Endothelial cell of umbilical vein (primary cell): ENCODE results near the gene FBXO11. TPM values are rescaled to one million over a fixed set of nuclear protein-coding genes. Genes with fewer than 3 reads are reported as not detected.

ENCODE experiments used
- BruUV-seq: library from RNA; stranded (reverse); fragments of 400-500 nt; replicated peaks from 2 replicates; lab custom pipeline; 2021; lab: Mats Ljungman, UMichigan
- CTCF ChIA-PET: fragments of 300-600, 350-600 bp; sonication (Branson Sonifier 250); formaldehyde crosslinking; loops from one replicate; lab custom pipeline; 2021; ENCODE audit warnings: antibody characterized with exemption, inconsistent platforms; lab: Charles Lee
- POLR2A ChIA-PET: fragments of 300-600, 350-600 bp; sonication (Branson Sonifier 250); formaldehyde crosslinking; loops from one replicate; lab custom pipeline; 2021; ENCODE audit warnings: antibody characterized with exemption, inconsistent platforms; lab: Charles Lee
- DNase-seq: peaks from one replicate; pipeline ENCODE4 v3.0.0-alpha.2; 2011; ENCODE audit warnings: low read depth, low spot score
- FAIRE-seq: peaks from 2 replicates; lab custom pipeline; 2011; peaks lifted over from hg19 to GRCh38; lab: Jason Lieb, UNC
- H2AFZ ChIP-seq: 2 replicates; pipeline ENCODE4 v1.6.0; 2012; ENCODE audit warnings: low read depth, low read length, control low read depth, inconsistent platforms
- H3K27ac ChIP-seq: 2 replicates; pipeline ENCODE4 v1.5.1; 2011; ENCODE audit warnings: low read depth, mild to moderate bottlenecking, control low read depth, low read length, moderate library complexity; ENCODE audit not compliant: insufficient read depth
- H3K27me3 ChIP-seq, 2 experiments: 2 replicates each; pipeline versions ENCODE4 v1.6.0 to v1.6.1; 2011; ENCODE audit warnings: low read length in 2 of 2, mixed read lengths in 1 of 2; ENCODE audit not compliant: control insufficient read depth in 2 of 2, insufficient read depth in 2 of 2
- H3K36me3 ChIP-seq, 2 experiments: 2 replicates in 1 of 2; 3 replicates in 1 of 2; pipeline ENCODE4 v1.5.1; 2011; ENCODE audit warnings: low read length in 2 of 2, mild to moderate bottlenecking in 1 of 2, moderate library complexity in 1 of 2; ENCODE audit not compliant: control insufficient read depth in 2 of 2, insufficient read depth in 2 of 2; ENCODE audit errors: extremely low read depth in 1 of 2
- H3K4me1 ChIP-seq: 3 replicates; pipeline ENCODE4 v1.5.1; 2011; ENCODE audit warnings: mild to moderate bottlenecking, low read length; ENCODE audit not compliant: control insufficient read depth, insufficient read depth; ENCODE audit errors: extremely low read depth
- H3K4me2 ChIP-seq: 2 replicates; pipeline ENCODE4 v1.6.1; 2011; ENCODE audit warnings: low read length, control low read depth, mixed read lengths; ENCODE audit not compliant: insufficient read depth
- H3K4me3 ChIP-seq, 3 experiments: fragments of 200-600 bp in 1 of 3; sonication (generic), shearing (Covaris generic) in 1 of 3; replicated peaks in 1 of 3; 2 replicates each; pipeline ENCODE4 v1.5.1; 2011 to 2016; ENCODE audit warnings: control low read depth in 3 of 3, low read length in 3 of 3, mild to moderate bottlenecking in 2 of 3, inconsistent platforms in 1 of 3, low read depth in 1 of 3, moderate library complexity in 1 of 3; ENCODE audit not compliant: insufficient read depth in 1 of 3
- H3K79me2 ChIP-seq: 2 replicates; pipeline ENCODE4 v1.6.0; 2012; ENCODE audit warnings: low read length, inconsistent platforms; ENCODE audit not compliant: control insufficient read depth, insufficient read depth
- H3K9ac ChIP-seq: replicated peaks from 2 replicates; pipeline ENCODE3; 2011; ENCODE audit warnings: low read length, control low read depth; ENCODE audit not compliant: insufficient read depth; ENCODE audit errors: extremely low read depth
- H3K9me1 ChIP-seq: replicated peaks from 3 replicates; pipeline ENCODE4 v1.6.0; 2011; ENCODE audit warnings: mild to moderate bottlenecking, low read length; ENCODE audit not compliant: control insufficient read depth, insufficient read depth; ENCODE audit errors: extremely low read depth
- H3K9me3 ChIP-seq: replicated peaks from 2 replicates; pipeline ENCODE4 v1.5.1; 2012; ENCODE audit warnings: low read length, inconsistent platforms; ENCODE audit not compliant: control insufficient read depth, insufficient read depth
- H4K20me1 ChIP-seq: replicated peaks from 2 replicates; pipeline ENCODE3; 2011; ENCODE audit warnings: mild to moderate bottlenecking, low read length; ENCODE audit not compliant: control insufficient read depth, insufficient read depth; ENCODE audit errors: extremely low read depth
- EZH2 ChIP-seq: IDR thresholded peaks from 2 replicates; pipeline ENCODE4 v1.6.1; 2012; ENCODE audit warnings: borderline replicate concordance, low read depth, mild to moderate bottlenecking, moderate library complexity, low read length, inconsistent platforms; ENCODE audit not compliant: severe bottlenecking
- GATA2 ChIP-seq: IDR thresholded peaks from 2 replicates; pipeline ENCODE4 v1.7.0; 2011; ENCODE audit warnings: low read depth, mild to moderate bottlenecking, moderate library complexity, mixed read lengths, low read length; ENCODE audit not compliant: insufficient read length, insufficient read depth
- JUN ChIP-seq: IDR thresholded peaks from 2 replicates; pipeline ENCODE4 v1.6.1; 2011; ENCODE audit warnings: borderline replicate concordance, low read depth; ENCODE audit not compliant: insufficient read length, insufficient read depth
- MYC ChIP-seq: IDR thresholded peaks from one replicate; pipeline ENCODE4 v1.6.1; 2011; ENCODE audit warnings: mild to moderate bottlenecking, low read depth, low read length
- POLR2A ChIP-seq: IDR thresholded peaks from 2 replicates; pipeline ENCODE4 v1.6.1; 2012; ENCODE audit warnings: low read depth, mild to moderate bottlenecking, control low read depth, low read length
- dilution Hi-C: fragments of 300-500 bp; cut with MboI; formaldehyde crosslinking; loops from one replicate; pipeline ENCODE4 v1.15.0; 2019; ENCODE audit warnings: low sequenced_read_pairs; ENCODE audit not compliant: extremely low pct_ligation_motif_present
- intact Hi-C: fragments of 100-400 bp; cut with micrococcal nuclease; formaldehyde crosslinking; loops from one replicate; pipeline ENCODE4 v1.10.0; 2022
- polyA plus RNA-seq, 4 experiments: library from polyadenylated mRNA; depleted of rRNA in 3 of 4; stranded (reverse) in 3 of 4; unstranded in 1 of 4; fragments of >200 nt; gene quantifications; 2 replicates each; pipeline versions ENCODE4 v1.2.1 to v1.2.3, GENCODE V29; 2011 to 2012; ENCODE audit warnings: missing spikeins in 1 of 4
- total RNA-seq: library from RNA; stranded (reverse); gene quantifications from 2 replicates; pipeline ENCODE4 v1.2.3, GENCODE V29; 2021
- TF ChIP-seq, protein P1 (sequence below), 2 donors: IDR thresholded peaks; 1 replicate in 1 of 2; 2 replicates in 1 of 2; pipeline ENCODE4 v1.5.1; 2011; ENCODE audit warnings: low read length in 2 of 2, mild to moderate bottlenecking in 2 of 2, moderate library complexity in 2 of 2, control low read depth in 1 of 2, inconsistent platforms in 1 of 2, low read depth in 1 of 2; ENCODE audit not compliant: insufficient read depth in 1 of 2; ENCODE audit errors: extremely low read depth in 1 of 2
- TF ChIP-seq, protein P2 (sequence below): IDR thresholded peaks from 2 replicates; pipeline ENCODE4 v1.6.1; 2011; ENCODE audit not compliant: insufficient read depth, insufficient read length

FBXO11 gene
- total and polyA plus RNA-seq, 2 donors (not counting 3 experiments of a cell fraction or from before 2014, with no cell fraction given), result 23.4 to 59.6 TPM

DNA sequence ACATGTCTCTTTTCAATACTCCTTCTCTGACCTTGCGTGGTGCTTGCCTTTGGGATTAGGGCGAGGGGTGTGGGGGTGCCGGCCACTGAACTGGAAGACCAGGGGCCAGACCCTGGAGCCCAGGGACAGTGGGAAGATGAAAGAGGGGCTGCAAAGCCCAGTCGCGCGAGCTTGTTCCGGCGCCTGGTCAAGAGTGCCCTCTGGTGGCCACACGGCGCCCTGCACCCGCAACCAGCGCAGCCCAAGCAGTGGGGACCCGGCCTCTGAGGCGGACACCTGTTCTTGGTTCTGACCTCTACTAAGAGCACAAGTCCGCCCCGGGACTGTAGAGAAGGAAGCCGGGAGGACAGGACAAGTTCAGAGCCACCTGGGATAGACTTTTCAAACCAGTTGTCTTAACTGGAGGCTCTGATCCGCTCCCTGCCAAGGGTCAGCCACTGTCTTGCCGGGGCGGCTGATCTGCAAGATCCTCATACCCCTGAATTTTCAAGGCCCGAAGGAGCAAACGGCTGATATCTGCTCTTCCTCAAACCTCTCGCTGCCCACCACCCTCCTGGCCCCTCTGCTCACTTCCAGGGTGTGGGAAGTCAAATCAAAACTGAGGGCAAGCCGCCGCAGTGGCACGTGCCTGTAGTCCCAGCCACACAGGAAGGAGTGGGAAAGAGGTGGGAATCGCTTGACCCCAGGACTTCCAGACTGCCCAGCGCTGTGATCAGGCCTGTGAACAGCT, 138.3 kb downstream of the FBXO11 start:
- TF ChIP-seq, protein P1, sequence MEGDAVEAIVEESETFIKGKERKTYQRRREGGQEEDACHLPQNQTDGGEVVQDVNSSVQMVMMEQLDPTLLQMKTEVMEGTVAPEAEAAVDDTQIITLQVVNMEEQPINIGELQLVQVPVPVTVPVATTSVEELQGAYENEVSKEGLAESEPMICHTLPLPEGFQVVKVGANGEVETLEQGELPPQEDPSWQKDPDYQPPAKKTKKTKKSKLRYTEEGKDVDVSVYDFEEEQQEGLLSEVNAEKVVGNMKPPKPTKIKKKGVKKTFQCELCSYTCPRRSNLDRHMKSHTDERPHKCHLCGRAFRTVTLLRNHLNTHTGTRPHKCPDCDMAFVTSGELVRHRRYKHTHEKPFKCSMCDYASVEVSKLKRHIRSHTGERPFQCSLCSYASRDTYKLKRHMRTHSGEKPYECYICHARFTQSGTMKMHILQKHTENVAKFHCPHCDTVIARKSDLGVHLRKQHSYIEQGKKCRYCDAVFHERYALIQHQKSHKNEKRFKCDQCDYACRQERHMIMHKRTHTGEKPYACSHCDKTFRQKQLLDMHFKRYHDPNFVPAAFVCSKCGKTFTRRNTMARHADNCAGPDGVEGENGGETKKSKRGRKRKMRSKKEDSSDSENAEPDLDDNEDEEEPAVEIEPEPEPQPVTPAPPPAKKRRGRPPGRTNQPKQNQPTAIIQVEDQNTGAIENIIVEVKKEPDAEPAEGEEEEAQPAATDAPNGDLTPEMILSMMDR (IDR thresholded peaks at IDR 0.05; ENCODE audit: extremely low read depth in 1 of 2, insufficient read depth in 1 of 2, low read depth in 1 of 2, low read length in 2 of 2), result peak; percentile 95 to 99
- no peak for TF ChIP-seq GATA2
- Histone ChIP-seq H4K20me1 (no peaks in the 10 kb centered on the region), H3K9me3 (no peaks in the 10 kb centered on the region), H3K27me3 (no peaks in the 10 kb centered on the region), H3K79me2 (no peaks in the 10 kb centered on the region), H3K4me2 (no peak overlapping the region), H3K9me1 (no peaks in the 10 kb centered on the region), H3K4me3 (no peak overlapping the region), H3K9ac (no peak overlapping the region), H3K4me1 (no peaks in the 10 kb centered on the region), H3K36me3 (no peaks in the 10 kb centered on the region), H2AFZ (no peak overlapping the region), H3K27ac (no peak overlapping the region)
- dilution Hi-C loops, result no loop called here
- BruUV-seq, result no TSS peak
- intact Hi-C loops, result loop anchor here (1.0 to 5.0 kb wide), 6 partner anchors 114 to 433 kb away; no protein-coding TSS in a partner anchor
- FAIRE-seq, result peak; percentile 21
- ChIA-PET CTCF (interaction anchor here (0.6 to 6.9 kb wide), 61 partner anchors 9 to 445 kb away, joined by 3 to 331 read pairs (median 5); partner anchors contain the start of genes MSH2 and MSH6), POLR2A (interaction anchor here (0.7 kb wide), 1 partner anchor 166 kb away, joined by 3 read pairs; no protein-coding TSS in a partner anchor)
- DNase-seq, result peak; percentile 63

- Histone ChIP-seq H3K4me1 (no peaks in the 10 kb centered on the region), H2AFZ (no peak overlapping the region), H3K9ac (no peak overlapping the region), H3K4me3 (no peak overlapping the region), H3K79me2 (no peaks in the 10 kb centered on the region), H3K36me3 (no peaks in the 10 kb centered on the region), H3K4me2 (no peak overlapping the region), H3K27me3 (no peaks in the 10 kb centered on the region), H3K9me1 (no peaks in the 10 kb centered on the region), H3K27ac (no peak overlapping the region), H4K20me1 (no peaks in the 10 kb centered on the region), H3K9me3 (no peaks in the 10 kb centered on the region)
- no TSS peak for BruUV-seq
- DNase-seq, result no peak
- TF ChIP-seq, protein P1 (IDR thresholded peaks at IDR 0.05; ENCODE audit: extremely low read depth in 1 of 2, insufficient read depth in 1 of 2, low read depth in 1 of 2, low read length in 2 of 2), result no peak
- TF ChIP-seq POLR2A (no peak), MYC (no peak), JUN (no peak), GATA2 (no peak), EZH2 (no peak)
- TF ChIP-seq, protein P2, sequence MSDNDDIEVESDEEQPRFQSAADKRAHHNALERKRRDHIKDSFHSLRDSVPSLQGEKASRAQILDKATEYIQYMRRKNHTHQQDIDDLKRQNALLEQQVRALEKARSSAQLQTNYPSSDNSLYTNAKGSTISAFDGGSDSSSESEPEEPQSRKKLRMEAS, result no peak
- intact Hi-C loops (loop anchor here (5.0 kb wide), 2 partner anchors 245 to 380 kb away; no protein-coding TSS in a partner anchor), dilution Hi-C loops (no loop called here)
- no peak for FAIRE-seq
- POLR2A ChIA-PET, result interaction anchor here (0.7 kb wide), 1 partner anchor 165 kb away, joined by 3 read pairs; no protein-coding TSS in a partner anchor
- CTCF ChIA-PET, result interaction anchor here (0.6 to 6.9 kb wide), 60 partner anchors 10 to 445 kb away, joined by 3 to 331 read pairs (median 5); partner anchors contain the start of genes MSH2 and MSH6
Measured at GRCh38 chr2:47767497-47767844, 138.8 kb downstream of the FBXO11 start.
